GDM1 (cell line): Measurements from ENCODE around the gene LETM1.

Experiments
- DNase-seq: peaks from one replicate; lab custom pipeline; 2025; lab: John Stamatoyannopoulos, UW

Gene LETM1

GRCh38 chr4:1807332-1807777, 48.6 kb downstream of the LETM1 start:
- no peak for DNase-seq

GRCh38 chr4:1806596-1807331, 49.2 kb downstream of the LETM1 start:
- DNase-seq, result no peak

GRCh38 chr4:1806223-1806564, 49.8 kb downstream of the LETM1 start:
- DNase-seq, result no peak

- DNase-seq, result no peak
Observed at GRCh38 chr4:1805493-1806222, 50.3 kb downstream of the LETM1 start.

- no peak for DNase-seq
Observed at GRCh38 chr4:1804638-1805492, 51.1 kb downstream of the LETM1 start.

GRCh38 chr4:1803523-1804423, 52.2 kb downstream of the LETM1 start:
- no peak for DNase-seq

GRCh38 chr4:1802720-1803522, 53.0 kb downstream of the LETM1 start:
- DNase-seq, result no peak

- no peak for DNase-seq
Observed at GRCh38 chr4:1802151-1802715, 53.7 kb downstream of the LETM1 start.

- no peak for DNase-seq
Observed at GRCh38 chr4:1801286-1801958, 54.5 kb downstream of the LETM1 start.

GRCh38 chr4:1800805-1801204, 55.2 kb downstream of the LETM1 start:
- DNase-seq, result no peak

GRCh38 chr4:1799387-1800375, 56.3 kb downstream of the LETM1 start:
- no peak for DNase-seq

GRCh38 chr4:1798580-1799386, 57.2 kb downstream of the LETM1 start:
- DNase-seq, result no peak

- DNase-seq, result no peak
Observed at GRCh38 chr4:1797861-1798579, 57.9 kb downstream of the LETM1 start.

- no peak for DNase-seq
Observed at GRCh38 chr4:1797298-1797860, 58.6 kb downstream of the LETM1 start.

GRCh38 chr4:1796486-1797204, 59.3 kb downstream of the LETM1 start:
- DNase-seq, result no peak
